BLaER1 (cell line): ENCODE results near the gene MTHFD1L.

Experiments
- H3K27ac ChIP-seq: shearing (Covaris generic); formaldehyde crosslinking; 2 replicates; pipeline ENCODE4 v1.8.1; 2022
- H3K27me3 ChIP-seq: shearing (Covaris generic); formaldehyde crosslinking; 2 replicates; pipeline ENCODE4 v1.8.1; 2022
- H3K36me3 ChIP-seq: shearing (Covaris generic); formaldehyde crosslinking; 2 replicates; pipeline ENCODE4 v1.8.1; 2022
- H3K4me1 ChIP-seq: shearing (Covaris generic); formaldehyde crosslinking; 2 replicates; pipeline ENCODE4 v1.8.1; 2022
- H3K4me2 ChIP-seq: shearing (Covaris generic); formaldehyde crosslinking; 2 replicates; pipeline ENCODE4 v1.8.1; 2022
- H3K4me3 ChIP-seq: shearing (Covaris generic); formaldehyde crosslinking; 2 replicates; pipeline ENCODE4 v1.8.1; 2022
- H3K9ac ChIP-seq: shearing (Covaris generic); formaldehyde crosslinking; 2 replicates; pipeline ENCODE4 v1.8.1; 2022
- H3K9me3 ChIP-seq: shearing (Covaris generic); formaldehyde crosslinking; 2 replicates; pipeline ENCODE4 v1.8.1; 2022
- H4K20me1 ChIP-seq: shearing (Covaris generic); formaldehyde crosslinking; 2 replicates; pipeline ENCODE4 v1.8.1; 2022
- Cebpa-rat ChIP-seq: shearing (Covaris generic); IDR thresholded peaks from 2 replicates; pipeline ENCODE4 v1.8.1; 2022

Gene MTHFD1L

GRCh38 chr6:151147118-151147832, 281.8 kb downstream of the MTHFD1L start:
- Histone ChIP-seq H3K4me2 (no peak overlapping the region), H4K20me1 (no peaks in the 10 kb centered on the region), H3K9me3 (no peaks in the 10 kb centered on the region), H3K4me1 (peaks cover 18% of the 10 kb centered on the region), H3K36me3 (no peaks in the 10 kb centered on the region), H3K9ac (no peak overlapping the region), H3K4me3 (no peak overlapping the region), H3K27ac (no peak overlapping the region), H3K27me3 (no peaks in the 10 kb centered on the region)
- no peak for TF ChIP-seq Cebpa-rat

GRCh38 chr6:151148111-151148510, 282.6 kb downstream of the MTHFD1L start:
- Histone ChIP-seq H3K27me3 (no peaks in the 10 kb centered on the region), H3K4me3 (no peak overlapping the region), H4K20me1 (no peaks in the 10 kb centered on the region), H3K4me2 (no peak overlapping the region), H3K9me3 (no peaks in the 10 kb centered on the region), H3K4me1 (peaks cover 10% of the 10 kb centered on the region), H3K36me3 (no peaks in the 10 kb centered on the region), H3K9ac (no peak overlapping the region), H3K27ac (no peak overlapping the region)
- no peak for TF ChIP-seq Cebpa-rat

- H3K9me3 ChIP-seq: no peaks in the 10 kb centered on the region
- H3K4me3 ChIP-seq: no peak overlapping the region
- no peaks in the 10 kb centered on the region for H3K27me3 ChIP-seq
- no peak overlapping the region for H3K9ac ChIP-seq
- H3K27ac ChIP-seq: no peak overlapping the region
- TF ChIP-seq Cebpa-rat: no peak
- H3K36me3 ChIP-seq: no peaks in the 10 kb centered on the region
- H3K4me2 ChIP-seq: no peak overlapping the region
- no peaks in the 10 kb centered on the region for H3K4me1 ChIP-seq
- H4K20me1 ChIP-seq: no peaks in the 10 kb centered on the region
Observed at GRCh38 chr6:151149793-151150192, 284.3 kb downstream of the MTHFD1L start.
